ENCODE data around the gene ZFYVE9. TPM values are rescaled to one million over a fixed set of nuclear protein-coding genes. Genes with fewer than 3 reads are reported as not detected.

Gene ZFYVE9
- total RNA-seq, 4 donors from 2014 or later: 25.6 to 95.0 (median 48.3) TPM

DNA sequence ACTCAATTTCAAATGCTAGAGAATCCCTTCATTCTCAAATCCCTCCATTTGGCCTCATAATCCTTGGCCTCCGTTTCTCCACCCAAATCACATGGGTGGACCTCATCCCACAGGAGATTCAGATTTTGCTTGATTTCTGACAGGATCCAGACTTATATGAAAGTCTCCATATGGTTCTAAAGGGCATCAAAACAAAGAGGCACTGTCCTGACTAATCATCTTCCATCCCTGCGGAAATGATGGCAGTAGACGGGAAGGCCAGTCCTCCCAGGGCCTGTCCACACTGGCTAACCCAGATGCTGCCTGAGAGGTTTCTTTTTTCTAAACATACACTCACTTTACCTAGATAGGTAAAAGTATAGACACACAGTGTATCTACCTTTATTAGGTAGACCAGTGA lies 243.5 kb downstream of the ZFYVE9 start:
- H3K9me3 ChIP-seq: no peaks in the 10 kb centered on the region
- no peaks in the 10 kb centered on the region for H3K4me1 ChIP-seq
- no peak overlapping the region for H3K27ac ChIP-seq
- no peak for DNase-seq
- intact Hi-C loops (cut with DNase I; ENCODE audit: low total_unique reads): no loop called here
- no peak overlapping the region for H3K4me3 ChIP-seq
- H3K36me3 ChIP-seq: no peaks in the 10 kb centered on the region
- no peaks in the 10 kb centered on the region for H3K27me3 ChIP-seq
- TF ChIP-seq POLR2A (IDR thresholded peaks at IDR 0.05): no peak
- TF ChIP-seq, protein P1, sequence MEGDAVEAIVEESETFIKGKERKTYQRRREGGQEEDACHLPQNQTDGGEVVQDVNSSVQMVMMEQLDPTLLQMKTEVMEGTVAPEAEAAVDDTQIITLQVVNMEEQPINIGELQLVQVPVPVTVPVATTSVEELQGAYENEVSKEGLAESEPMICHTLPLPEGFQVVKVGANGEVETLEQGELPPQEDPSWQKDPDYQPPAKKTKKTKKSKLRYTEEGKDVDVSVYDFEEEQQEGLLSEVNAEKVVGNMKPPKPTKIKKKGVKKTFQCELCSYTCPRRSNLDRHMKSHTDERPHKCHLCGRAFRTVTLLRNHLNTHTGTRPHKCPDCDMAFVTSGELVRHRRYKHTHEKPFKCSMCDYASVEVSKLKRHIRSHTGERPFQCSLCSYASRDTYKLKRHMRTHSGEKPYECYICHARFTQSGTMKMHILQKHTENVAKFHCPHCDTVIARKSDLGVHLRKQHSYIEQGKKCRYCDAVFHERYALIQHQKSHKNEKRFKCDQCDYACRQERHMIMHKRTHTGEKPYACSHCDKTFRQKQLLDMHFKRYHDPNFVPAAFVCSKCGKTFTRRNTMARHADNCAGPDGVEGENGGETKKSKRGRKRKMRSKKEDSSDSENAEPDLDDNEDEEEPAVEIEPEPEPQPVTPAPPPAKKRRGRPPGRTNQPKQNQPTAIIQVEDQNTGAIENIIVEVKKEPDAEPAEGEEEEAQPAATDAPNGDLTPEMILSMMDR (IDR thresholded peaks at IDR 0.05): no peak

DNA sequence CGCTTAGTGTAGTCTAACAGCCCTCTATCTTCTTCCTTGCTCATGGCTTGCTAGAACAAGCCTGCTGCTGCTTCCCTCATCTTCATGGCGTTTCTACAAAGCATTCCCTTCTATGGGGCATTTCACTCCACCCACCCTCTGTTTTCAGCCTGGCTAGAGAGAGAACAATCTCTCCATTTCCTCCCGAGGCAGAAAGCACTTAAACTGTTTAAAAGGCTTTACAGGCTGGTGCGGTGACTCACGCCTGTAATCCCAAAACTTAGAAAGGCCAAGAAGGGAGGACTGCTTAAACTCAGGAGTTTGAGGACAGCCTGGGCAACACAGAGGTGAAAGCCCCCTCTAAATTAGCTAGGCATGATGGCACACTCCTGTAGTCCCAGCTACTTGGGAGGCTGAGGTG lies 244.6 kb downstream of the ZFYVE9 start:
- Histone ChIP-seq H3K4me3 (no peak overlapping the region), H3K4me1 (no peaks in the 10 kb centered on the region), H3K9me3 (no peaks in the 10 kb centered on the region), H3K27me3 (no peaks in the 10 kb centered on the region), H3K27ac (no peak overlapping the region), H3K36me3 (no peaks in the 10 kb centered on the region)
- no peak for DNase-seq
- TF ChIP-seq, protein P1 (IDR thresholded peaks at IDR 0.05): no peak
- no peak for TF ChIP-seq POLR2A (IDR thresholded peaks at IDR 0.05)
- intact Hi-C loops (cut with DNase I; ENCODE audit: low total_unique reads): no loop called here

DNA sequence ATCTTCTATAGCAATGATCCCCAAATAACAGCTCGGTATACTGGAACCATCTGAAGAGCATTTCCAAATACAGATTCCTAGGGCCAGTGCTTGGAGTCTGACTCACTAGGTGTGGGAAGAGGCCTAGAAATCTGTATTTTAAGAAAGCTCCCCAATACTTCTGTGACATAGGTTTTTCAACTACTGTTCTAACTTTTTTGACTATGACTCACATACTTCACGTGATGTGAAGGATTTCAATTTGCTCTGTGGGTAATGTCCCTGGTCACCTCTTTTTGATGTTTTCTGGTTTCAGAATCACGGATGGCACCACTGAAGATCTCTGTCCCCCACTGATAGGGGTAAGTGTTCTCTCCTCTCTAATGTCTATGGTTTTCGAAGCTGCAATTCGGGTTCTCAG lies 251.3 kb downstream of the ZFYVE9 start:
- no peak for DNase-seq
- H3K9me3 ChIP-seq: no peaks in the 10 kb centered on the region
- intact Hi-C loops (cut with DNase I; ENCODE audit: low total_unique reads): no loop called here
- H3K36me3 ChIP-seq: no peaks in the 10 kb centered on the region
- H3K27me3 ChIP-seq: no peaks in the 10 kb centered on the region
- H3K27ac ChIP-seq: no peak overlapping the region
- H3K4me3 ChIP-seq: no peak overlapping the region
- no peaks in the 10 kb centered on the region for H3K4me1 ChIP-seq
- TF ChIP-seq POLR2A (IDR thresholded peaks at IDR 0.05): no peak
- TF ChIP-seq, protein P1 (IDR thresholded peaks at IDR 0.05): no peak

Other genes starting within 250 kb of the ZFYVE9 start
- gene RAB3B, start 151.4 kb upstream of the ZFYVE9 start, total RNA-seq: under 1 TPM in 2 of 4 donors, not detected in 2; 0.06 to 0.69 TPM
- 10 to 100 TPM in 2 of 4 donors, 1 to 10 TPM in 2; 5.4 to 21.3 (median 11.8) TPM for gene KTI12, start 108.3 kb upstream of the ZFYVE9 start, total RNA-seq
- 10 to 100 TPM in 3 of 4 donors, 1 to 10 TPM in 1; 5.9 to 67.1 (median 39.1) TPM for gene TXNDC12, start 86.9 kb upstream of the ZFYVE9 start, total RNA-seq
- 100 to 1,000 TPM in 1 of 4 donors, 10 to 100 TPM in 2, 1 to 10 TPM in 1; 4.9 to 105 (median 70.8) TPM for gene BTF3L4, start 85.8 kb upstream of the ZFYVE9 start, total RNA-seq
- 10 to 100 TPM in 3 of 4 donors, 1 to 10 TPM in 1; 9.5 to 39.4 (median 19.5) TPM for gene CC2D1B, start 224.1 kb downstream of the ZFYVE9 start, total RNA-seq